DMS153 treated with DMSO at 0.1 percent for 48 hours (cell line): ENCODE results near the gene FXYD4.

ENCODE experiments used
- DNase-seq: peaks from one replicate; lab custom pipeline; 2025; ENCODE audit not compliant: unreplicated experiment; lab: John Stamatoyannopoulos, UW

FXYD4 gene

DNA sequence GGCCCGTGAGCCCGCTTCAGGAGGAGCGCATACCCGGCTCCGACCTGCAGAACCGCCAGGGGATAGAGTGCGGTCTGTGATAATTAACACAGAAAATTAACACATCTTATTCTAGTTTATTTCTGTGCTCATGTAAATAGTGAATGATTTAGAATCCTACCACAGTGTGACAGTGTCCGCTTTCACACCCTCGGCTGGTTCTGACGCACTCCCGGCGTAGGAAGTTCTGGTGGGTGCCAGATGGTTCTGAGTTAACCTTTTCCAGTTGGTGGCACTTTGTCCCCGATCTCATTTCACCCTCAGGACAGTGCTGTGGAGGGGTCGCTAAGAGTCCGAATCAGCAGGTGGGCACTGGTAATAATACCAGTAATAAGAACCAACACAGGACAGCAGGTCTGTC lies 28.3 kb upstream of the FXYD4 start:
- no peak for DNase-seq

DNA sequence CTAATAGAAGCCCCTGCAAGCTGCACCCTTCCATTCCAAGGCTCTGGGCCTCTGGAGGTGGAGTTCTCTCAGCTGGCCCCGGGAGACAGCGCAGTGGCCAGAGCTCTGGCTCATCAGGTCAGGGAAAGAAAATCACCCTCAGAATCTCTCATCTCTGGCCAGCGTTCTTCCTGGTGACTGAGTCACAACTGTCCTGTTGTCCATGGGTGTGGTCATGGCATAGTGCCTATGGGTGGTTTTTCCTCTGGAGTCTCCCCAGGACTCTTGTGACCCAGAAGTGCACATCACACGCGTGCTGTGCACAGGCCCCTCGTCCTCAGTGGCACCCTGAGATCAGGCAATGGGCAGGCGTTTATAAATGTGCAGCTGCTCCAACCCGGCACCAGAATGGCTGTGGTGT lies 27.4 kb upstream of the FXYD4 start:
- DNase-seq, result no peak

DNA sequence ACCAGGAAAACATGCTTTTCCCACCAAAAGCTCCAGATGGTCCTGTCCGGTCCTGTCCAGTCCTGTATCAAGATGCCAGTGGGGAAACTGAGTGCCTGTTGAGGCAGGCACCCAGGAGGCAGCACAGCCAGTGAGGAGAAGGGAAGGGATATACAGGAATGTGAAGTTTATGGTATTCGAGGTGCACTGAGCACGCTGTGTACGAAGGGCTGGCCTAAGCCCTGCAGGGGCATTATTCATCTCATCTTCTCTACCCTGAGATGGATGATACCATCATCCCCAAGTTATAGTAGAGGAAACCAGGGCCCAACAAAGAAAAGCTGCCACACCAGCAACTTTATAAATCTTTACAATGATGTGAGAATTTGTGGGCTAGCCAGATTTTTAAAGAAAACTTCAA lies 23.4 kb upstream of the FXYD4 start:
- DNase-seq, result no peak

DNA sequence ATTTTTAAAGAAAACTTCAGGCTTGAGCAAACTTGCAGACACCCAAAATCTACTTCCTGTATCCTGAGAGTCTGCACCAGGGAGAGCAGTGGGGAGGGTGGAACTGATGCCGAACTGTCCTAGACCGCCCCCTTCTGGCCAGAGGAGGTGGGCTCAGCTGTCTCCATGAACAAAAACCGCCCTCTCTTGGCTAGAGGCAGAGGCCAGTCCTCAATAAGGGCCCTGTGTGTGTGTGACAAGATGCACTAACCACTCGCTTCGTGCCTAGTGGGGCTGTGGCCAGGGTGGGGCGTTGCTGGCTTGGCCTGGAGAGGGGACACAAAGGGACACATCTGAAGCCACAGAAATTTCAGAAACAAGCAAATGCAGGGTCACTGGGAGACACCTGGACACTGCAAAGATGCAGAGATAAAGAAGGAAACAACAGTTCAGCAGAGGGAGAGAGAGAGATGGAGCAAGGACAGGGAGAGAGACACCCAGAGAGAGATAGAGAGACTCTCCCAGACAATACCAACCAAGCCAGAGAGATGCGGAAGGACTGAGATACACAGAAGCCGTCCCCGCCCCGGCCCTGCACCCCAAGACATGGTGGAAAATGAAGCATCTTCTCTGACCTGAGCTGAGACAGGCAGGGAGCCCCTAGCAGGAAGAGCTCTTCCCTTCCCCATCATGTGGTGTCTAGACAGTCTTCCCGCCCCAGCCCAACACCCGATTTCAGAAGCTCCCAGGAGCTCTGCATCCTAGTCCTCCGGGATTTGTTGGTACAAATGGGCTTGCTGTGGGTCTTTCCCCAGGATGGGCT lies 22.7 kb upstream of the FXYD4 start:
- peak; percentile 72 for DNase-seq

DNA sequence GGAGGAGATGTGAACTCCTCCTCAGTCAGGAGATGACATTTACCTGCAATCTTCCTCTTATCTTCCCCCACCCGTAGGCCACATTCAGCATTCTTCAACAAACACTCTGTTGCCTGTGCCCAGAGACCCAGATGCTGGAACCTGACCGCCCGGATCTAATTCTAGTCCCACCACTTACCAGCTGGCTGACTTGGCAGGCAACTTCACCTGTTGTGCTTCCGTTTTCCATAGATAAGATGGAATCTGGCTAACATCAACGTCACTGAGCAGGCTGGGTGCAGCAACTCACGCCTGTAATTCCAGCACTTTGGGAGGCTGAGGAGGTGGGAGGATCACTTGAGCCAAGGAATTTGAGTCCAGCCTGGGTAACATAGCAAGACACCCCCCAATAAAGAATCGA lies 21.3 kb upstream of the FXYD4 start:
- DNase-seq, result no peak

DNA sequence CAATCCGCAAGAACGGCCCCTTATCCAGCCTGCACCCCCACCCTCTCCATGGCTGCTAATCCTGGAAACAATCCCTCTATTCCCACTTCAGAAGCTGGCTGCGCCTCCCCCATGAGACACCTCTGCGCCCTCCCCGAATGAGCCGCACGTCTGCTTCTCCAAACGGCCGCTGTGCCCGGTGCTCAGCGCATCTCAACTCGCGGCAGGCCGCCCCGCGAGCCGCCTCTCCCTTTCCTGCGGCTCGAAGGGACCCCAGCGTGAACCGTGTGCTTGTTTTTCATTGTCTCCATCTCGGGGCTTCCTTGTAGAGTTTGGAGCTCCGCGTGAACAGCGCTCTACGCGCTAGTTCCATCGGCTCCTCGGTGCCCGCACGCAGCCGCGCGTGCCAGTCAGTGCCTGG lies 20.8 kb upstream of the FXYD4 start:
- DNase-seq, result no peak

DNA sequence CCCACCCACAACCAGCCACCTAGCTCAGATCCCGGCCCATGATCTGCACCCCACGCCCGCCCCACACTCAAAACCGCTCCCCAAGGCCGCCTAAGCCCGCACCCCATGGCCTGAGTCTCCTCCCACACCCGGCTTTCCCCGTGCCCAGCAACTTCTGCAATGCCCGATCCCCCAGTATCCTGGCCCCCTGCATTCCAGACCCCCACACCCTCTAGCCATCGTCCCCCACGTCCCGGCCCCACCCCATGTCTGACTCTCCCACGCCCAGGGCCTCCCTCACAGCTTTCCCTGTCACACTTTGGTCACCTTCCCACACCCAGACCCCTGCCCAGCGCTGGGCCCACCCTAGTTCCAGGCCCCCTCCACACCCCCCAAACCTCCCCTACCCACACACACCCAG lies 20.1 kb upstream of the FXYD4 start:
- DNase-seq, result no peak

DNA sequence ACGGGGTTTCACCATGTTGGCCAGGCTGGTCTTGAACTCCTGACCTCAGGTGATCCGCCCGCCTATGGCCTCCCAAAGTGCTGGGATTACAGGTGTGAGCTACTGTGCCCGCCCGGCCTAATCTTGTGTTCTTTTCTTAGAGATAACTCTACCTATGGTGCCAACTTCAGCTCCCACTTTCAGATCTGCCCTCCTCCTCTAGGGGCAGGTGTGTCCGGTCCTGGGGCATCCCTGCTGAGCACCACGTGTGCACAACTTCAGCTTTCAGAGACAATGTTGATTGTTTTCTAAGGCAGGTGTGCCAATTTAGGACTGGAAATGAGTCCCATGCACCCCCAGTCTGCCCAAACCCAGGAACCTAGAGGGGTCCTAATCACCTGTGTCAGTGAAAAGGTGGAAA lies 18.5 kb upstream of the FXYD4 start:
- no peak for DNase-seq

DNA sequence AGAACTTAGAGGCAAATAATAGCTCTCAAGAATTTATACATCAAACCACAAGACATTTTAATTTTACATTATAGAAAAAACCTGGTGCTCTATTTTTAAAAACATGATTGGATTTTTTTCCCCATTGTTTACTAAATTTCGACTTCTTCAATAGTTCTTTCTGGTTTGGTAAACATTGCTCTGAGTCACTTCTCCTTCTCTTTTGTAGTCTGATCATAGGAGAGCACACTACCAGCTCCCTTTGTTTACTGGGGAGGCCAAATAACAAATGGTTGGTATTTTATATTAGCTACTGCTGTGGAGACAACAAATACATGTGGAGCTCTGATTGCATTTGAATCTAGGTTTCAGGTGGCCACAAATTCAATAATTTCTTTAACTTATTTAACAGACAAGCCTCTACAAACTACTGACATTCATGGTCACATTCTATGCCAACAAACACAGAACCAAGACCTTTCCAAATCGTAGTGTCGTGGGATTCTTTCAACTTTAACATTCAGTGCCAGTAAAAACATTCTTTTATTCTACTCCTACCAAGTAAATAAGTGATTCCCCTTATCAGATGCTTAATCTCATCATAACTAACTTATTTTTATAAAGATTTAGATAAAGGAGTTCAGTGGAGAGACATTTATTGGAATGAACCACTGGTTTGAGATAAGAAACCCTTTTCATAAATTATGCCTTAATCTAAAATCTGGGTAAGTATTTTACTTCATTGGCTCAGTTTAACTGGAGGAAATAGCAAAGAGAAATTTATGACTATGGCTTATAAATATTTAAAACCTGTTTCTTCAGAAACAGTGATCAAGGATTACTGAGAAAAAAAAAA lies 17.7 kb upstream of the FXYD4 start:
- DNase-seq, result no peak

DNA sequence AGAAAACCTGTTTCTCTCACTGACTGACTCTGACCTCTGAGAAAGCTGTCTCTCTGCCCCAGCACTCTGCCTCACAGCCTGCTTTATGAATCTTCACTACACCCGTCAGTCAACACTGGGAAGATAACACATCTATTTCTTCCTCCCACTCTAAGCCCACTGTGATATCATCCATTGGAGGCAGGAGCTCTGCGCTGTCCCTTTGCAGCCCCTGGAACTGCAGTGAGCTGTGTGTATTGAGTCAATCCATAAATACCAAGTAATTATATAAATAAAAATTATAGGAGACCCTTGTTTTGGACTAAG lies 17.2 kb upstream of the FXYD4 start:
- no peak for DNase-seq

DNA sequence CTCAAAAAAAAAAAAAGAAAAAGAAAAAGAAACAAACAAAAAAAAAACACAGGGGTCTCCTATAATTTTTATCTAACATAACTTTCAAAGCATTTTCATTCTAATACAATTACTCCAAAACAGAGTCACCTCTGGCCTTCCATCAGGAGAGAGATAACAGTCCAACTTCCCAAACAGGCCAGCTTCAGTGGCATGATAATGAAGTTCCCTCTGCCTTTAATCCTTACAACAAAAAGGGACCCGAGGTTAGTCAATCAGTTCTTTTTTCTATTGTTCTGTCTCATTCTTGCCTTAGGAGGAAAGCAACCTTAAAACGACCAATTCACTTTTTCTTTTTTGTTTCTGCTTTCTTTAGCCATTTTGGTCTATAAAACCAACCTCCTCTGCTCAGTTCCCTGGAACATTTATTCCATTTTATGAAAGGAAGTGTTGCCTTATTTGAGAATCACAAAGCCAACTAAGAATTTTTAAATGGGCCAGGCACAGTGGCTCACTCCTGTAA lies 16.5 kb upstream of the FXYD4 start:
- no peak for DNase-seq

DNA sequence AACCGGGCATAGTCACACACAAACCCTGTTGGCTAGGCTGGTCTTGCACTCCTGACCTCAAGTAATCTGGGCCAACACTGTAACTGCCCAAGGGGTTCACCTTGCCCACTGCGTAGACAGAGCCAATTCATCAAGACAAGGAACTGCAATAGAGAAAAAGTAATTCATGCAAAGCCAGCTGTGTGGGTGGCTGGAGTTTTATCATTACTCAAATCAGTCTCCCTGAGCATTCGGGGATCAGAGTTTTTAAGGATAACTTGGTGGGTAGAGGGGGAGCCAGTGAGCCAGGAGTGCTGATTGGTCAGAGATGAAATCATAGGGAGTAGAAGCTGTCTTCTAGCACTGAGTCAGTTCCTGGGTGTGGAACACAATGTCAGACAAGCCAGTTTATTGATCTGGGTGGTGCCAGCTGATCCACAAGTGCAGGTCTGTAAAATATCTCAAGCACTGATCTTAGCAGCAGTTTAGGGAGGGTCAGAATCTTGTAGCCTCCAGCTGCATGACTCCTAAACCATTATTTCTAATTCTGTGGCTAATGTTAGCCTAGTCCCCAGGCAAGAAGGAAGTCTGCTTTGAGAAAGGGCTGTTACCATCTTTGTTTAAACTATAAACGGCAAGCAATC lies 15.6 kb upstream of the FXYD4 start:
- no peak for DNase-seq

DNA sequence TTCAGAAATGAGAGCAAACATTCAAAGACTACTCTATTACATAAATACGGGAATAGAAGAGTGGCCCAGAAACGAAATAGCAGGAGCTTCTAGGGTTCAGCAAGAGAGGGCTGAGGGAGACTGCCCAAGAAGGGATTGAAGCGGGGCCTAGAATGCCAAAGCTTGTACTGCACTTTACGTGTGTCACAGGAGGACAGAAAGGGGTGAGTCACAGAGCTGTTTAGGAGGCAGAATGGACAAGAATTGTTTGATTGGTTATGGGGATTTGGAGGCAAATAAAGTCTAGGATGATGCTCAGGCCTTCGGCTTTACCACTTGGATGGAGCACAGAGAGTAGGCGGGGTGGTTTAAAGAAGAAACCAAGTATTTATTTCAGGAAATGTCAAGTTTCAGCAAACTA lies 11.3 kb upstream of the FXYD4 start:
- DNase-seq, result no peak

DNA sequence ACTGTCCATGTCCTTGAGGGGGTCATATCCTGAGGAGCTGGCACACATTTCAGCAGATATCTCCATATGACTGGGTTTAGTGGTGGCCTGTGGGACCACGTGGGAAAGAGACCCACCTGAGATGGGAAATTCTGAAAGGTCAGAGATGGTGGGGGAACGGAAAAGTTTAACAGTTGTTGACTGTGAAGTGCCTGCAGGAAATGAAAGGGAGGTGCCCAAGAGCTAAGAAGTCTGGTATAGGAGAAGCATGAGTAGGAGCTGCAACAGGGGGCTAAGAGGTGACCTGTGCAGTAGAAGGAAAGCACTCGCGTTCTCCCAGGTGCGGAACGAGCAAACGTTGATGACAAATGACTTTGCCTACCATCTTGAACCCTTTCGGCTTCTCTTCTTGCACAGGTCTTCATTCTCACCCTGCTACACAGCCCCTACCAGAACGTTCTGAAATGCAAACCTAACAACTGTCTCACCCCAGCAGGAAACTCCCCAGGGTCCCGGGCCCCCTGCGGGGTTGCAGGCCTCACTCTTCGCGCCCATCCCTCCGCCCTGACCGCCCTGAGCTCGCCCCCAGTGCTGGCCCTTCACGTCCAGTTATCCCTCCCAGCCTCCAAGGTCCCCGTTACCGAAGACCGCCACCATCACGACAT lies 9.8 kb upstream of the FXYD4 start:
- DNase-seq, result no peak

DNA sequence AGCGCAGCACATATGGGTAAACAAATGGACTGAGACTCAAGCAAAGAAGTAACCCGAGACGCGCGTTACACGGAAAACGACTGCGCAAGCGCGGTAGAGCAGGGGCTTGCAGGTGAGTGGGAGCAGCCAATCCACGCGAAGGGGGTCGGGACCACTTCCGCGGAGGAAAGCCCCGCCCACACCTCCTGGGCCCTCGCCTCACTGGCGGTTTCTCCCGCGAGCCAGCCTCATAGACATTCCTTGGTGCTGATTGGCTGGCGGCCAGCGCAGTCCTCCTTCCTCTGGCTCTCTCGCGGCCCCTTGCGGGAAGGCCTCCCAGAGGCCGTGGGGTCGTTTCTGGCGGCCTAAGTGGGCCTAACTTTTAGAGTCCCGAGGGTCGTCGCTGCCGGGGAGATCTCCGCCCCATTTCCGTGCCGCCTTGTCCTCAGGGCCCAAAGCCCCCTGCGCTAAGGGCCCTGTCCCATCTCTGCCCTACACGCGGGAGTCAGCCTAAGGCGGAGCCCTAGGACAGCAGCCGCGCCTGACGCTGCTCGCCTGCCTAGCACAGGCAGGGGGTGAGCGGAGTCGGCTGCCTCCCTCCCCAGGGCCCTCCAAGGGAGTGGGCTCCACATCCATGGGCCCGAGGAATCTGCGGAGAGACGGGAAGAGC lies 9.1 kb upstream of the FXYD4 start:
- peak; percentile 94 for DNase-seq

DNA sequence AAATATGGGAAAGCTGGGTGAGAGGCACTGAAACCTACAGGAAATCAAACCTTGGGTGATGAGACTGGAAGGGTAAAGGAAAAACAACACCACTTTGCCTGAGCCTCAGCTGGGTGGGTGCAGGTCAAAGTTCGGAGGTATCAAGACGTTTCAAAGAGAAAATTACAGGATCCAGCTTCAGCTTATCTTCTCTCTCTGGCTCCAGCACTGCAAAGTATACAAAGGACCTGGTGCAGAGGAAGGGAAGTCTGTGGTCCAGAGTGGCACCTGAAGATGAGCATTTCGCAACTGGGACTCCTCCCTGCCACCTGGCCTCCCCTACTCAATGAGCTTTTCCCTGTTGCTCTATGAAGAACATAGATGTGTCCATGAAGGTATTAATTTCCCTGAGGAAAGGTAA lies 6.4 kb upstream of the FXYD4 start:
- no peak for DNase-seq

DNA sequence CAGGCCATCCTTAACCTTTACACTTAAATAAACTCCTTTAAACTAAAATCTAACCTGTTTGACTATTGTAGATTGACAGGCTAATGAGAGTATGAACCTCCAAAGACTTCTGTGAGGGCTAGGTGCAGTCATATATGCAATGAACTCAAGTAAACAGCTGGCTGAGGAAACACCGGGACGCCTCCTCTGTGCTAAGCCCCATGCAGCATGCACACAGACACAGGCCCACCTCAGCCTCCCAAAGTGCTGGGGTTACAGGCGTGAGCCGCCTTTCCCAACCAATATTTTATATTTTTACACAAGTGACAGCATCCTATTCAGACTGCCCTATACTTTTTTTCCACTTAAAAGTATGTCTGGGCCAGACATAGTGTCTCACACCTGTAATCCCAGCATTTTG lies 1.5 kb upstream of the FXYD4 start:
- DNase-seq, result no peak

DNA sequence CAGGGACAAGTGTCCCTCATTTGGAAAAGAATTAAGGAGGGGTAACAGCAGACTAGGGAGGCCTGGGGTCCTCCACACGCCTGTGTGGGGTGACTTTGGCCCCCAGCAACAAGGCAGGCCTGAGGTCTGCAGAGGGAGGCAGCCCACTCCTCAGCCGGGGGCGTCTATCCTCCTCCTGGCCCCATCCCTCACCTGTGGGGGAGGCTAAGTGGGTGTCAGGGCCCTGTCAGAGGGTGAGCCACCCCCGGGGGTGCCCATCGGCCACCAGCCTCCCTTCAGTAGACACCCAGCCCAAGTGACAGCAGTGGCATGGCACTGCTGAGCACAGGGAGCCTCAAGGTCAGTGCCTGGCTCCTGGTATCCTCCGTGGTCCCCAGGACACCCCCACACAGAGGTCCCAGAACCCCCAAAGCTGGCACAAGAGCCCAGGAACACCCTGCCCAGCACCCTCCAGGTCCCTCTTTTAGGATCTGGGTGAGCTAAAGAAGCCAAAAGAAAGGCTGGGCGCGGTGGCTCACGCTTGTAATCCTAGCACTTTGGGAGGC lies 693 bp upstream of the FXYD4 start:
- no peak for DNase-seq

DNA sequence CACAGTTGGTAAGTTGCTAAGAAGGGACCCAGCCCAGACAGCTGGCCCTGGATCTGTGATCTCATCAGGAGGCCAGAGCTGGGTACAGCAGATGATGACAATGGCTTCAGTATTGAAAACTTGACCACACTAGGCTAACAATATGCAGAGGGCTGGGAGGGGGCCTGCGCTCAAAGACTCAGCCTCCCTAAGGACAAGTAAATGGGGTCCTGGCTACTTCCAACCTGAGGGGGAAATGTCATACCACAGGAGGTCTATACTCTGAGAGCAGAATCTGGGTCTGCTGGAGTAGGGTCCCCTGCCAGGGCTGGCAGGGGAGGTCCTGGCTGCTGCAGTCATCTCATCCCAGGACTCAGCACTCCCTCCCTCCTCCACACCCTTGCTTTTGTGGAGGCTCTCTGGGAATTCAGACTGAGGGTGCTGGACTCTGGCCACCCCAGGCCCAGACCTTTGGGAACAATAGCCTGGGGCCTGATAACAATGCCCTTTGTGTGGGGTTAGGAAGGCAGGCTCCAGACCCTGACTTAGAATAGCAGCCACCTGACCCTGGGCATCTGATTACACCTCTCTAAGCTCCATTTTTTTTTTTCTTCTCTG lies 1.4 kb downstream of the FXYD4 start:
- DNase-seq, result no peak

DNA sequence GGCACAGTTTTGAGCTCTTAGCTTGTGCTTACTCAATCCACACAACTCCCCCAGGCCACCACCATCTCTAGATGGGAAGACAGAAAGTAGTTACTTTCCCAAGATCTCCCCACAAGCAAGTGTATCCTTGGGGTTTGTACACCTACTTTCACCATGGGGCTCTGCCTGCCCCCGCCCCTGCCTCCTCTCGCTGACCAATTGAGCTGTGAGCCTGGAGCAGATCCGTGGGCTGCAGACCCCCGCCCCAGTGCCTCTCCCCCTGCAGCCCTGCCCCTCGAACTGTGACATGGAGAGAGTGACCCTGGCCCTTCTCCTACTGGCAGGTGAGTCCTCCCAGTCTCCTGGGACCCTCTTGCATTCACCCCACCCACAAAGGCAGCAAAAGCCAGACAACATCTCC lies 2.0 kb downstream of the FXYD4 start:
- DNase-seq, result no peak
